ENCODE measurements around the gene PIP5K1C.

DNA sequence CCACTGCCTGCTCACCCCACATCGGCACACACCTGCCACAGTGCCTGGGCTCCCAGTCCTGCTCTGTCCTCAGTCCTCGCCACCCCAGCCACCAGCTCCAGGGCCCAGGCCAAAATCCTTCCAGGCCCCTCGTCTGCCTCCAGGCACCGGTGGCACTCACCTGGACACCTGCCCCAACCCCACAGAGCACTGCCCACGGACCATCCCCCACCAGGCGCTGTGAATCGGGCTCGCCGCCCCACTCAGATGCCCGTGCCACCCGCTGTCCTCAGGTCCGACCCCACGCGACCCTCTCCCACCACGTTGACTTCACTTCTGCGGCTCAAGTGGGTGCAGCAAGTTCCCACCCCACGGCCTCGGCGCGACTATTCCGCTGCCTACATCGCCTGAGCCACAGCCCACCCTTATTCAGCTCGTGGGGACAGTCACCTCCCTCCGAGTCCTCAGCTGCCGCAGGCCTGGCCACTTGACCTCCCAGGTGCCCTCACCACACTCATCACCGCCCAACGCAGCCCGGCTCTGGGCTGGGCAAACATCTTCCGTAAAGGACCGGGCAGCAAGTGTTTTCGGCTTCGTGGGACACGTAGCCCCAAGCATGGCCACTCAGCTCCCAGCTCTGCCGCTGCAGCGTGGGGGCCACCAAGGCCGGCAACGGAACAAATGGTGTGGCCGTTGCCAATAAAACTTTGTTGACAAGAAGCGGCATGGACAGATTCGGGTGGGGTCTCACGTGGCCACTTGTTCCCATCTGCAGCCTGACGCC is 5.7 kb downstream of the PIP5K1C start:
- TF ChIP-seq, protein P1, sequence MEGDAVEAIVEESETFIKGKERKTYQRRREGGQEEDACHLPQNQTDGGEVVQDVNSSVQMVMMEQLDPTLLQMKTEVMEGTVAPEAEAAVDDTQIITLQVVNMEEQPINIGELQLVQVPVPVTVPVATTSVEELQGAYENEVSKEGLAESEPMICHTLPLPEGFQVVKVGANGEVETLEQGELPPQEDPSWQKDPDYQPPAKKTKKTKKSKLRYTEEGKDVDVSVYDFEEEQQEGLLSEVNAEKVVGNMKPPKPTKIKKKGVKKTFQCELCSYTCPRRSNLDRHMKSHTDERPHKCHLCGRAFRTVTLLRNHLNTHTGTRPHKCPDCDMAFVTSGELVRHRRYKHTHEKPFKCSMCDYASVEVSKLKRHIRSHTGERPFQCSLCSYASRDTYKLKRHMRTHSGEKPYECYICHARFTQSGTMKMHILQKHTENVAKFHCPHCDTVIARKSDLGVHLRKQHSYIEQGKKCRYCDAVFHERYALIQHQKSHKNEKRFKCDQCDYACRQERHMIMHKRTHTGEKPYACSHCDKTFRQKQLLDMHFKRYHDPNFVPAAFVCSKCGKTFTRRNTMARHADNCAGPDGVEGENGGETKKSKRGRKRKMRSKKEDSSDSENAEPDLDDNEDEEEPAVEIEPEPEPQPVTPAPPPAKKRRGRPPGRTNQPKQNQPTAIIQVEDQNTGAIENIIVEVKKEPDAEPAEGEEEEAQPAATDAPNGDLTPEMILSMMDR (IDR thresholded peaks at IDR 0.05), result no peak
- no peak for TF ChIP-seq POLR2A (IDR thresholded peaks at IDR 0.05)

Data from body of pancreas (tissue), 4 donors.